HepG2 (cell line): ENCODE results near the gene ALG5. TPM values are rescaled to one million over a fixed set of nuclear protein-coding genes. Genes with fewer than 3 reads are reported as not detected.
A peak's percentile ranks its signal among the peaks of the same experiment; 100 is the strongest.

Experiments
- HIC2 ChIP-seq: sonication (generic); formaldehyde crosslinking; IDR thresholded peaks from 2 replicates; pipeline ENCODE4 v1.9.0; 2022; ENCODE audit warnings: low read depth, missing genetic modification reagents
- KDM5A ChIP-seq: fragments of 200-600 bp; sonication (generic); IDR thresholded peaks from 2 replicates; pipeline ENCODE4 v1.7.0; 2018; ENCODE audit warnings: antibody characterized with exemption, mild to moderate bottlenecking, low read length, borderline replicate concordance
- MIER2 ChIP-seq: IDR thresholded peaks from 2 replicates; pipeline ENCODE4 v1.6.1; 2016; ENCODE audit warnings: missing biosample characterization, missing genetic modification reagents
- MLXIP ChIP-seq: sonication (generic); formaldehyde crosslinking; IDR thresholded peaks from 2 replicates; pipeline ENCODE4 v1.9.0; 2021; ENCODE audit warnings: missing genetic modification reagents, borderline replicate concordance
- SALL1 ChIP-seq: sonication (generic); formaldehyde crosslinking; IDR thresholded peaks from 2 replicates; pipeline ENCODE4 v1.8.0; 2022; ENCODE audit warnings: mild to moderate bottlenecking, missing genetic modification reagents
- ZBTB7A ChIP-seq: sonication (generic); formaldehyde crosslinking; IDR thresholded peaks from 2 replicates; pipeline ENCODE4 v1.8.0; 2022; ENCODE audit warnings: mild to moderate bottlenecking, missing genetic modification reagents
- ZFP37 ChIP-seq: sonication (generic); formaldehyde crosslinking; IDR thresholded peaks from 2 replicates; pipeline ENCODE4 v1.4.0; 2020; ENCODE audit warnings: missing genetic modification reagents, borderline replicate concordance
- ZNF12 ChIP-seq: sonication (generic); formaldehyde crosslinking; IDR thresholded peaks from 2 replicates; pipeline ENCODE4 v1.5.0; 2020; ENCODE audit warnings: missing genetic modification reagents
- ZNF407 ChIP-seq: sonication (generic); formaldehyde crosslinking; IDR thresholded peaks from one replicate; pipeline ENCODE4 v1.5.1; 2020; ENCODE audit warnings: mild to moderate bottlenecking, missing genetic modification reagents; ENCODE audit errors: not compliant biosample characterization
- ZNF790 ChIP-seq: sonication (generic); formaldehyde crosslinking; IDR thresholded peaks from 2 replicates; pipeline ENCODE4 v1.8.0; 2022; ENCODE audit warnings: missing genetic modification reagents, mild to moderate bottlenecking, borderline replicate concordance
- polyA plus RNA-seq, 8 experiments: library from polyadenylated mRNA; depleted of rRNA in 3 of 8; stranded (reverse) in 7 of 8; unstranded in 1 of 8; fragments of >200 nt; fragmentation: Illumina TruSeq in 4 of 8; extraction: Trizol in 4 of 8; gene quantifications; 2 replicates each; pipeline versions ENCODE4 v1.2.1 to v1.2.3, GENCODE V29; 2011 to 2016; ENCODE audit warnings: low read depth in 4 of 8, missing spikeins in 1 of 8, mixed read lengths in 1 of 8; ENCODE audit not compliant: insufficient read depth in 1 of 8
- total RNA-seq, 5 experiments: library from RNA; depleted of rRNA; stranded (reverse); fragments of >200 nt; fragmentation: Illumina TruSeq; extraction: Trizol; gene quantifications; 2 replicates each; pipeline ENCODE4 v1.2.3, GENCODE V29; 2016; ENCODE audit warnings: low read depth in 1 of 5
- TF ChIP-seq, protein P1 (sequence below): sonication (generic); formaldehyde crosslinking; IDR thresholded peaks from 2 replicates; pipeline ENCODE4 v1.4.0; 2020; ENCODE audit warnings: missing genetic modification reagents

Gene ALG5
- total and polyA plus RNA-seq, 2 of the 13 experiments (the other 11 are each of a cell fraction or from before 2014, with no cell fraction given), result 27.8 to 51.1 TPM

GRCh38 chr13:36919171-36919832 lies 79.8 kb downstream of the ALG5 start (continued):
- no peak for TF ChIP-seq ZNF790 (CRISPR knock-in tag)
- TF ChIP-seq SALL1, result peak; percentile 52; the same call in 1 of the 2 replicates
- TF ChIP-seq ZBTB7A (CRISPR knock-in tag), result no peak
- TF ChIP-seq MIER2 (CRISPR knock-in tag), result no peak
- TF ChIP-seq ZNF407 (CRISPR knock-in tag), result no peak
- TF ChIP-seq ZFP37 (CRISPR knock-in tag), result 0 out of 2 replicates have a peak, but pooled peaks have one; percentile 48
- TF ChIP-seq, protein P1, sequence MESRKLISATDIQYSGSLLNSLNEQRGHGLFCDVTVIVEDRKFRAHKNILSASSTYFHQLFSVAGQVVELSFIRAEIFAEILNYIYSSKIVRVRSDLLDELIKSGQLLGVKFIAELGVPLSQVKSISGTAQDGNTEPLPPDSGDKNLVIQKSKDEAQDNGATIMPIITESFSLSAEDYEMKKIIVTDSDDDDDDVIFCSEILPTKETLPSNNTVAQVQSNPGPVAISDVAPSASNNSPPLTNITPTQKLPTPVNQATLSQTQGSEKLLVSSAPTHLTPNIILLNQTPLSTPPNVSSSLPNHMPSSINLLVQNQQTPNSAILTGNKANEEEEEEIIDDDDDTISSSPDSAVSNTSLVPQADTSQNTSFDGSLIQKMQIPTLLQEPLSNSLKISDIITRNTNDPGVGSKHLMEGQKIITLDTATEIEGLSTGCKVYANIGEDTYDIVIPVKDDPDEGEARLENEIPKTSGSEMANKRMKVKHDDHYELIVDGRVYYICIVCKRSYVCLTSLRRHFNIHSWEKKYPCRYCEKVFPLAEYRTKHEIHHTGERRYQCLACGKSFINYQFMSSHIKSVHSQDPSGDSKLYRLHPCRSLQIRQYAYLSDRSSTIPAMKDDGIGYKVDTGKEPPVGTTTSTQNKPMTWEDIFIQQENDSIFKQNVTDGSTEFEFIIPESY, result no peak
- TF ChIP-seq KDM5A, result no peak; the same call in 1 of the 2 replicates
- TF ChIP-seq ZNF12 (CRISPR knock-in tag), result no peak
- TF ChIP-seq MLXIP (CRISPR knock-in tag), result no peak
- TF ChIP-seq HIC2 (CRISPR knock-in tag), result no peak
